ENCODE data around the gene FADS1.

Gene FADS1

GRCh38 chr11:61756147-61756451 is 60.7 kb downstream of the FADS1 start:
- DNase-seq: no peak

- DNase-seq: no peak
Measured at GRCh38 chr11:61754534-61755482, 62.0 kb downstream of the FADS1 start.

GRCh38 chr11:61753672-61754071 is 63.1 kb downstream of the FADS1 start:
- DNase-seq: no peak

- DNase-seq: no peak
Measured at GRCh38 chr11:61752925-61753521, 63.8 kb downstream of the FADS1 start.

- DNase-seq: peak; percentile 65
Measured at GRCh38 chr11:61752117-61752924, 64.5 kb downstream of the FADS1 start, which contains the start of gene MYRF. MYRF (plus strand) TSS chr11:61752636; CDS start chr11:61752745, 109 bp downstream.

- no peak for DNase-seq
Measured at GRCh38 chr11:61751384-61751783, 65.4 kb downstream of the FADS1 start.

- DNase-seq: no peak
Measured at GRCh38 chr11:61750631-61751273, 66.1 kb downstream of the FADS1 start.

Measured in CD4-positive, alpha-beta T cell treated with Interleukin-6 for 4 hours (primary cell).